HG03064 (cell line): ENCODE data around the gene KIF5C.
A peak's percentile ranks its signal among the peaks of the same experiment; 100 is the strongest.

Experiments
- ATAC-seq: cut with Tn5 transposase; IDR thresholded peaks from one replicate; pipeline ENCODE4 v1.9.1; 2021; ENCODE audit warnings: low read depth; ENCODE audit not compliant: unreplicated experiment

The KIF5C gene

DNA sequence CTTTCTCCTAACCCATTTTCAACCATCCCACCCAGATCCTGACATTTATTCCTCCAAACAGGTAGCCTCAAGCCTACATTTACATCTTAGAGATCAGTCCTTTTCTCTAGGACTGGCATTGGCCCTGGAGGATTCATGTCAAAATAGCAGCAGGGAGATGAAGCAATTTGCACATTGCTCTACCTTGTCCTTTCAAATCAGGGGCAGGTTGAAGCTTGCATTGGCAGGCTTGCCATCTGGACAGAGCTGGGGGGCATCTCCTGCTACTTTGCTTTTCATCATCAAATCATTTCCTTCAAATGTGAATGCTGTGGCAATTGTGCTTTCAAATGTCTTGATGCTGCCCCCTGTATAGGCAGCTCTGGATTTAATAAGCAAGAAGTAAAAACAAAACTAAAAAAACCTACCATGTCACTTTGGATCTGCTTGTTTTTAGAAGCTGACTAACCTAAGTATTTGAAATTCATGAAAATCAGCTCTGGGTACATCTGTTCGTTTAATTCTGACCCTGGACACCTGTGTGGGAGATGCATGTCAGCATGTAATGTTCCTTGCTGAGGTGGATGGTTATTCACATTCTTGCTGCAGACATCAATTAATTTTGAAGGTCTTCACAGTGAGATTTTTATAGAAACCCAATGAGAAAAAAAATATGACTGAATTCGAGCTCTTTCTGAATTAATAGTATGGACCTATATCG, 47.9 kb downstream of the KIF5C start:
- no peak for ATAC-seq

DNA sequence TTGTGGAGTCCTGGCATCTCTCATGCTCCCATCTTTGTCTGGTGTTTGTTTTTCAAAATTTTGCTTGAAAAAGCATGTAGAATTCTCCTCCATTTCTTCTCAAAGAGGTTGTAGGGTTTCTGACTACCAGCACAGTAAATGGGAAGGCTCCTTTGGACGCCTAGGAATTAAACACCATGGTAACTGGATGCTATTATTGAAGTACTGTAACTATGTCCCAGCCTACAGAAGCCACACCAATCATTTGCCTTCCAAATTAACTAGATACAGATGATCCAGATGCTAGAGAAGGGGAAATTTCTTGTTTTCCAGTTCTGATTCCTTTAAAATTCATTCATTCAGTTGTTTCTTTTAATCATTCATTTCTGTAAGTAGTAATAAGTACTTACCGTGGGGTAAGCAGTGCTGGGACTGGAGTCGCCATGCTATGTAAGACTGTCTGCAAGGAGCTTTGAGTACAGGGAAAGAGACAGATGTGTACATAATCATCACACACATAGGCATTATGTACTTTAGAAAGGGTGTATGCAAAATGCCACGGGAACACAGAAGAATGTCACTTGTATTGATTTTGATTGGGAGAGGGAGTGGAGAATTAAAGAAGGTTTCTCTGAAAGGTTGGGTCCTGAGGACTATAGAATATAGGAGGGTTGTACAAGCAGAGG, 49.6 kb downstream of the KIF5C start:
- no peak for ATAC-seq

DNA sequence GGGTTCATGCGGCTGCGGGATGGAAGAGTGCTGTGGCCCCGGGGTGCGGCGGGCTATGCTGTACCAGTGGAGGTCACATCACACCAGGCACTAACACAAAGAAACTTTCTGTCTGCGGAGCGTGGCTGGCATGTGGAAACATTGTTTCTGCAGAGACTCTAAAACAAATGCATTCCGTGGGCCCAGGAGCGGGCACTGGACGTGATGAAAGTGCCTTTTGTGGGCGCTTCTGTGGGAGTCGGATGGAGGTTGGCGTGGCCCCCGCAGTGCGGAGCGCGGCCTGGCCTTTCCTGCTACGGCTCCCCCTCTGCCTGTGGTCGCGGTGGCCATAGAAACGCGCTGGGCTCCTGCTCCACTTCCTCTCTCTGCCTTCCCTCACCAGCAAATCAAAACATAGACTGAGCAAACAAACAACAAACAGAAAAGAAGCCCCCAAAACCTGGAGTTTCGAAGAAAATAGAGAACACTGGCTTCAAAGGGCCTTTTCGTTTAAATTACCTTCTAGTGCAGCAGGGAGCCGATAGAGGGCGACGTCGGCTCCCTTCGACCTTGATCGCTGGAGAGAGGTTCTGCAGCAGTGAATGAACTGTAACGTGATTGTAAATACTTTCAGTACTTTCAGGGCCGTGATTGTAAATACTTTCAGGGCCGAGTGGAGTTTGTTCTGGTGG, 51.4 kb downstream of the KIF5C start:
- ATAC-seq: peak; percentile 82

DNA sequence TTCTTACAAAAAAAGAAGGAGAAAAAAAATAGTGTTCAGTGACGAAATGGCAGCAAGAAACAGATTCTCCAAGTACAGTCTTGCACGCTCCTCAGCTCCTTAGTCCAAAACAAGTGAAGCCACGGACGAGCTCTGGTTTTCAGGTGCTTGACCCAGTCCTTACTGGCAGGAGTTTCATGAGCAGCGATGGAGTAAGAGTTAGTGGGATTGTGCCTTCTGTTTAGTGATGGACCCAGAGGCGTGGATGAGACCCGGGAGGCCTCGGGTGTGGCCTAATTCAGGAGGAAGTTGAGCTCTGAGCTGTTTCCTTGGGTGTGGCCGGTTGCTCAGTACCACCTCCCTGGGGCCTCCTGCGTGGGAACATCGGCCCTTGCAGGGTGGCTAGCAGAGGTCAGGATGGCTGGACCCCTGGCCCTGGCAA, 52.0 kb downstream of the KIF5C start:
- ATAC-seq: peak; percentile 62

DNA sequence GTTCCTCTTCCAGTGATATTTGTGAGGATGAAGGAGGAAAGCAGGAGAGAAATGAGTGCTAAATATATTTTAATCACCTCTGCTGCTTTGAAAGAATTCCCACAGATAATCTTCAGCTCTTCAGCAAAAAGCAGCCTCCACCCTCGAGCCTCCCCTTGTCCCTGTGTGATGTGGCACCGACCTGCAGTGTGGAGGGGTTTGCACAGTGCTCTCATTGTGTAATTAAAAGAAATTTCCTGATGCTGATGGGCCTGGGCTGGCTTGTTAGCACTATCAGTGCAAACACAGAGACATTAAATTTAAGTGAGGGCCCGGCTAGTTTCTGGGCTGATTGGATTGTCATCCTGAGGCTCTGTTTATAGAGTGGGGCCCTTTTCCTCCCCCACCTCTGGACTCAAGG, 53.4 kb downstream of the KIF5C start:
- no peak for ATAC-seq

DNA sequence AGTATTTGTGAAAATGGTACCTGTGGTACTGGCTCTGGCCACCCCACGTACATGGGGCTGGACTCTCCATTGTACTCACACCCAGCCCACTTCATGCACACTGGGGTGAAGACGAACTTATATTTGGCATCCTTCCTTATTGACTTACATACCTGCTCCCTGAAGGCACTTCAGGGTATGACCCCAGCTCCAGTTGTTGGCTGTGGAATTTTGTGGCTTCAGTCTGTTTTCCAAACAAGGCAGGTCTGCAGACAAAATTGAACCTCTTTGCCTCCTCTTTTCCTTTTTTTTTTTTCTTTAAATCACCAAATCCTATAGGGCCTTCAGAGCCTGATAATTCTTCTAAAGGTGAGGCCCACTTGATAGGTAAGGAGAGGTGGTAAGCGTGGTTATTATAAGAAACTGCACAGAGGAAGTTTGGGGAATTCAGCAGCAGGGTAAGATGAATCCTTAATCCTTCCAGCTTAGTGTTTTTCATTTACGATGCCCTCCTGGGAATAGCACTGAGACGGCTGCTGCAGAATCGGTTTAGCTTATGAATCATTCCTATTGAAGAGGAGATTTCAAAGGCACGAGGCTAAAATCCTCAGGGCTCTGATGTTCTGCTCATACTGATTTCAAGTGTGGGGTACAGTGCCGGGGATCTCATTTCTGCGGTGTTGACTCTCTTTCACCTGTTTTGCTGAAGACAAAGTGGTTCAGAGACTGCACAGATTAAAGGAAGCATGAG, 55.2 kb downstream of the KIF5C start:
- no peak for ATAC-seq

DNA sequence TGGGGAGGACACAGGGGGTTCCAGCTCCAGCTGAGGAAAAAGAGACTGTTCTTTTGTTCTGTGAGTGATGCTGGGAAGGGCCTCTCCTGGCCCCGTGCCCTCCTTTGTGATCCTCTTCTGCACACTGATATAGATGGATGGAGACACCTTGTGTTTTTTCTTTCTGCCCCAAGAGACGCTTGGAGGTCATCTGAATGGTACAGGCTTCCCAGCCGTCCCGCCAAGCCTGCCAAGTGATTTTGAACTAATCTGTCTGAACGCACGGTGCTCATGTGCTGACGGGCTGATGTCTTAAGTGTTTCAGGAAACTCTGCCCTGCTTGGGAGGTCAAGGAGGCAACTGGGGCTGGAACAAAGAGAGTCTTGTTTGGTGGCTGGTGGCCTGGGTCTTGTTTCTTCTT, 57.5 kb downstream of the KIF5C start:
- no peak for ATAC-seq

DNA sequence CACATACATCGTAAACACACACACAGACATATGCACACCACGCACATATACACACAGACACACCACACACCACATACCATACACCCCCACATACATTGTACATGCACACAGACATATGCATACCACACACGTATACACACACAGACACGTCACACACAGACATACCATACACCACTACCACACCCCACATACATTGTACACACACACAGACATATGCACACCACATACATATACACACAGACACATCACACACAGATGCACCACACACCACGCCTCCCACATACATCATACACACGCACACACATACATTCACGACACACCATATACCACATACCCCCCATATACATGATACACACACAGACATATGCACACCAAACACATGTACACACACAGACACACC, 58.4 kb downstream of the KIF5C start:
- ATAC-seq: no peak

DNA sequence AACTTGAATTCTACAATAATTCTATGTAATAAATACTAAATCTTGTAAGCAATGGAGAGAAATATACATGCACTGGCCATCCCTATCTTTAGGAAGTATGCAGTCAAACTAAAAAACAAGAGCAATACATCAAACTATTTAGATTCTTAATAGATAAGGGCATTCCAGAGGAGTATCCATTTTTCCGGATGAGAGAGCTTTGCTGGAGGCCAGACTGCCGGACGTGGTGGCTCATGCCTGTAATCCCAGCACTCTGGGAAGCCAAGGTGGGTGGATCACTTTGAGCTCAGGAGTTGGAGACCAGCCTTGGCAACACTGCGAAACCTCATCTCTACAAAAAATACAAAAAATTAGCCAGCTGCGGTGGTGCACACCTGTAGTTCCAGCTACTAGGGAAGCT, 60.8 kb downstream of the KIF5C start:
- no peak for ATAC-seq

DNA sequence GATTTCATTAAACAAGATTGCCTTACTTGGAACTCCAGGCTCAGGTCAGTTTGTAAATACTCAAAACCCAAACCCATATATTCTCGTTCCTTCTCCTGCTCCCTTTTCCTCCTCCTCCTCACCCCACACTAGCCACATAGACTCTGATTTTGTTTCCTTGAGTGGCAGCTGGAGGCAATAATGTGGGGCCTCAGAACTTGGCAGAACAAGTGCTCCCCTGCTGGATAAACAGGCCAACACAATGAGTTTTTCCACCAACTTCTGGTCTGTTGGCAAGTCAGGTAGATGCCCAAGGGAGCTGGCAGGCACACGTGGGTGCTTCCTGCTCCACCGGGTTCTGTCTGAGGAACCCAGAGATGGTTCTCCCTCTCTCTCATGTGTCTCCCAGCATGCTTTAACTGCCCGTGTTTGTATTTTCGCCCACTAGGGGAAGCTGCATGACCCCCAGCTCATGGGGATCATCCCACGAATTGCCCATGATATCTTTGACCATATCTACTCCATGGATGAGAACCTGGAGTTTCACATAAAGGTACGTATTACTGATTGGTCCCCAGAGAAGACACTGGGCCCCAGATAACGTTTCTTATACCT, 61.9 kb downstream of the KIF5C start:
- no peak for ATAC-seq

DNA sequence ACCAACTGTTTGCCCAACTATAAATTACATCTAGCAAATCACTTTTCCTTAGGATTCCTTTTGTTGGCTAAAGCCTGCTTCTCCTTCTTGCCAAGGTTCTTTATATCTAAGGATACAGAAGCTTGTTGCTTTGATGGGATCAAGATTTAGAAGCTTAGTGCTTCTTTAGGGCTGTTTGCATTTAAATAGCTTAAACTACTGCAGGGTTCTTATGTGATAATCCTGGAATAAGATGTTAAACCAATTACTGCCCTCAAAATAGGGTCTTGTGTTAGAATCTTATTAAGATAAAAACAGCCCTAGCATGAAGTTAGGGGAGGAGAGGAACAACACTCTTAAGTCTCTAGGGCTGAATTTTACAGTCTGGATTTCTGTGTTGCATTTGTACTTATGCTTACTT, 64.2 kb downstream of the KIF5C start:
- no peak for ATAC-seq

DNA sequence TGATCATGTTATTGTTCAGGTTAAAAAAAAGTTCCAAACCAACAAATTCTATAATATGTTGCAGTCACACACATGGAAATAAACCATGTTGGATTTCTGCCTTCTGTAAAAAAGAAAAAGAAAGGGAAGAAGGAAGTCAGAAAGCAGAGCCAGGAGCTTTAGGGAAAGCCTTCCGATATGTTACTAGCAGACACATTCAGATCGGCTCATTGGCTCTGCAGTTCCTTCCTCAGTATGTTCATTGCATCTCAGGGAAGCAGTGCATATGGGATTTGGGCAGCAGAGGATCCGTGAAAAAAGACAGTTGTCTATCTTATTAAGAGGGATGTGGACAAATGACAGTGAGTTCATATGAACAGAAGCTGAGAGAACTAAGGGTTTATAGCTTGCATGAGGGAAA, 68.1 kb downstream of the KIF5C start:
- ATAC-seq: no peak

DNA sequence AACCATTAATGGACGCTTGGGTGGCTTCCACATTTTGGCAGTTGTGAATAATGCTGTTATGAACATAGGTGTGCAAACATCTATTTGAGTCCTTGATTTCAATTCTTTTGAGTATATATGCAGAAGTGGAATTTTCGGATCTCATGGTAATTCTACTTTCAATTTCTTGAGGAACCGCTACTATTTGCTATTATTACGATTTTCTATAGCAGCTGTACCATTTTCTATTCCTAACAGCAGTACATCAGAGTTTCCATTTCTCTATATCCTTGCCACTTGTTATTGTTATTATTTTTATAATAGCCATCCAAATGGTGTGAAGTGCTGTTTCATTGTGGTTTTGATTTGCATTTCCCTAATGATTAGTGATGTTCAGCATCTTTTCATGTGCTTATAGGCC, 69.5 kb downstream of the KIF5C start:
- ATAC-seq: no peak

DNA sequence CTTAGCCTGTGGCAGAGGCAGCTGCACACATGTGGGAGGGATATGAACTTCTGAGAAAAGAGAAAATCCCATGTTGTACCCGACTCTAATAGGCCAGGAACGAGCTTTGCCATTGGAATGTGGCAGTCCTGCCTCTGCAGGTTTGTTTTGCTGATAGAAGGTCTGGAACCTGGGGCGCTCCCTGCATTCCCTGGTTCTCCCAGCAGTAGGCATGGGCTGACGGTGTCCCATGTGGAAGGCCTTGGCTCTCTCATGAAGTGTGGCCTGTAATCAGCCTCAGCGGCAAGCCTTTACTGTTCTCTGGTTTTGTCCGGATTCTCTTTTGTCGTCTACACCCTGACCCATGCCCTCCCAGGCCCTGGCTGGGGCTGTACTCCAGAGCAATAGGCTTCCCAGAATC, 72.3 kb downstream of the KIF5C start:
- ATAC-seq: no peak

DNA sequence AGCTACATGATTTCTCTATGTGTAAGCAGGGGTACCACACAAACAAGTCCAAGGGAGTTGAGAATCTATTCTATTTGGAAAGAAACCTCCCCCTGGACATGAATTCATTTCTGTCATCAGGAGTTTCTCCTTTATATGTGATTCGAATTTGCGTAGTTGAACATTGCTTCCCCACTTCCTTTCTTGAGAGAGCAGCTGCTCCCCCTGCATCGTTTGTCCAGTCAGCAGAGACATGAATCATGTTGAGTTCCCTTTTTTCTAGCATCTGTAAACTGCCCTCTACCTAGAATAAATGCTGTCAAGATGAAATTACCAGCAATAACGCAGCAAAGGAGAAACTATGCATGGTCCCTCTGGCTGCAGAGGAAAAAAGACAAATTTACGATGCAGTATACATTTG, 73.8 kb downstream of the KIF5C start:
- no peak for ATAC-seq

DNA sequence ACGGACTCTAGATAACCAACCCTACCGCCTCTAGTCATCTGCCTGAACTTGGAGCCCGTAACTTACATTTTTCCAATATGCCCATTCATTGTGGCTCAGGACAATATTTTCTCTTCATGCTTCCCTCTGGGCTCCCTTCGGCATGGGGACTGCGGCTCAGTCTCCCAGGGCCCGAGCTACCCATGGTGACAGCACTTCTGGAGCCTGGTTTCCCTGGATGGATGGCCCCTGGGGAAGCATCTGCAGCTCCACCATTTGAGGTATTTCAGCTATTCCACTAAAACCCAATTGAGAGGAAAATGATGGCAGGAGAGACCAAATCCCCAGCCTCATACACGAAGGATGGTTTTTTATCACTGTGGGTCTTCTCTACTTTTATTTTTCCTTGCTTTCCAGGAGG, 74.3 kb downstream of the KIF5C start:
- ATAC-seq: no peak

DNA sequence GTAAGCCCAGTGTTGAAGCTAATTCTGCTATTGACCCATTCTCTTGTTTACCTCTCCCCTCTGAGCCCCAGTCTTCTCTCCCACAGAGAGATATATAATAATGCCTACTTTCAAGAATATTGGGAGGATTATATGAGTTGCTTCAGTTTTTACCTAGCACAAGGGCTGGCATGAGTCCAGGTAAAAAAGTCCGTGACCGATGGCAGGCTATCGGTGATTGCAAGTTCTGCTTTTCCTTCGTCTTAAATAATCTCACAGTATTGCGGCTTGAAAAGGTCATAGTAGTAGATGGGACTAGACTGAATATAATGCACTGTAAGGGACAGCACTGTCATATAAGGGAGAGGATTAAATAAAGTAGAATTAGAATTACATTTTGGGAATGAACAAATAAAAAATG, 77.6 kb downstream of the KIF5C start:
- no peak for ATAC-seq

DNA sequence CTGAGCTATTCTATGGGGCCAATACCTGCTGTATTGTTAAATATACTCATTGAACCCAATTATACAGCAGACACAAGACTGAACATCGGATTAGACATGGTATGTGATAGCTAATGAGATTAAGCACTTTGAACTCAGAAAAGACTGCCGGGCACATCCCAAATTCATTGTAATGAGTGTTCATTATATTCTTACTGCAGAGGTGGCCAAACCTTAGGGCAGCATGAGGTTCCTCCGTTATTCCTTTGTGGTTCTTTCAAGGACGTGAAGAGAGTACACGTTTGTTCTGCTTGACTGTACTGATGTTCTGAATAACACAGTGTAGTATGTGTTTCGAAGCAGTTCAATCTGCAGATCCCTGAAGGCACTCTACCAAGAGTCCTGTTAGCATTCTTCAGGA, 78.4 kb downstream of the KIF5C start:
- ATAC-seq: no peak

DNA sequence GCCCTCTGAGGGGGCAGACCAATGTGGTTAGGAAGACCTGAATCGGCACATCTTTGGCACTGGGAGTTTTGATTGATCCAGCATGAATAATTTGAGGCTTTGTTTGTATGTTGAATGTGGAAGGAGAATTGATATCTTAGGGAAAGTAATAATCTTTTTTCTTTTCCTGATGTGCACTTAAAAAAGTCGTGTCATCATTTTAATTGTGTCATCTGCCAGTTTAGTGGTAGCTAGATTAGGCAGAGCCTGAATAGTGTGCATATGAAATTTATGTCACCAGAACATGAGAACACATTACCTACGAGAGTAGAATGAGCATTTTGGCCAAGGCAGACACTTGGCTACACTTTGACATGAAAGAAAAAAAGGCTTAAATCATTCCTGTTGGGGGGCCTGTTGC, 79.5 kb downstream of the KIF5C start:
- no peak for ATAC-seq

DNA sequence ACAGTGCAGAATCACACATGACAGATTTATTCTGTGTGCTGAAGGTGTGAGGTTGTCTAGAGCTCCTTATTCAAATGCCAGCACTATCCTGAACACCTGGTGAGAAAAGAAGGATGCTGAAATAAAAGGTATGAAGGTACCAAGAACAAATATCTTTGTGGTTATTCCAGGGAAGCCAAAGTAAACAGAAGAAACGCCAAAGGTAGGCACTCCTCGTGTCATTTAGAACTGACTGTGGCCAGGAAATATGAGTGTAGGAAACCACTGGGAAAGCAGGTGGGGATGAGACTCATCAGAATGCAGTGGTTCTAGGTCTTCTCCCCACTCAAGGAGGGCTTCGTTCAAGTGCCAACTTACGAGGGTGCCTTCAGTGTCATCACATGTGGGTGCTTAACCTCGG, 80.8 kb downstream of the KIF5C start:
- ATAC-seq: no peak

DNA sequence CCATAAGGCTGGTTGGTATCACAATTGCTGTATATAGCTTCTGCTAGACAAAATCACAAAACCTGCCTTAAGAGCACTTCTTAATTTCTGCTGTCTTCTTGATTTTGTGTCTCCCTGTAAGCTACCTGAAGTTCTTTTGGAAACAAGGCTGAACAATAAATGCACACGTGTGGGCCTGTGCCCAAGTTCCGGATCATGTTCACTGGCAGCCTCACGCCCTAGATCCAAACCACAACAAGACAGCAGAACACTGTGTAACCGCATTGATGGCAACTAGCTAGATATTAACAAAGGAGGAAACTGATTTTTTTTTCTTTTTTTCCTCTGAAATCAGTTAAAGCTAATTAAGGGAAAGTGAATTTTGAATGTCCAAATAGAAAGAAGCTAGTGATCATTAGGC, 82.0 kb downstream of the KIF5C start:
- no peak for ATAC-seq
